ENCODE data around the gene ITPR1. TPM values are rescaled to one million over a fixed set of nuclear protein-coding genes. Genes with fewer than 3 reads are reported as not detected.

Gene ITPR1
- total and polyA plus RNA-seq, 4 donors = 9.3 to 43.7 (median 20.9) TPM

DNA sequence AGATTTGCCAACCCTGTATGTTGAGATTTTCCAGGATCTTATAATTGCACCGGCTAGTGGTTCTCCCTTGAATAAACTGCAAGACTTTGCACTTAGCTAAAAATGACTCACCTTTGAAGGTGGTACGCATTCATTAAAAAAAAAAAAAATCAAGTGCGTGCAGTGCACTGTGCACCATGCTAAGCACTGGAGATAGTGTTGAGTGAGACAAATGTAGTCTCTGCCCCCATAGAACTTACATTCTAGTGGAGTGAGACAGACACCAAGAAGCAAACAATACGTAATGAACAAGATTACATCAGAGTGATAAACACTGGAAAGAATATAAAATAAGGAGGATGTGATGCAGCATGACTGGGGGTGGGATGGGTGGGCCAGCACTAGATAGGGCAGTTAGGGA is 69.4 kb downstream of the ITPR1 start:
- WGBS (ENCODE audit: insufficient coverage) = 100% methylated on average over 2 of the region's 4 CpGs
- Histone ChIP-seq H3K27me3 (ENCODE audit: control insufficient read depth, insufficient read depth, low read length) (no peaks in the 10 kb centered on the region), H3K9me3 (ENCODE audit: control insufficient read depth, insufficient read depth, low read length) (peaks cover 2% of the 10 kb centered on the region), H3K4me3 (ENCODE audit: low read depth, low read length) (no peak overlapping the region), H3K27ac (ENCODE audit: low read depth, low read length) (no peak overlapping the region), H3K36me3 (ENCODE audit: control insufficient read depth, insufficient read depth, low read length) (no peaks in the 10 kb centered on the region), H3K4me1 (ENCODE audit: control insufficient read depth, insufficient read depth, low read length) (no peaks in the 10 kb centered on the region)
- no peak for DNase-seq (ENCODE audit: low read depth in 4 of 6, low spot score in 6 of 6)

DNA sequence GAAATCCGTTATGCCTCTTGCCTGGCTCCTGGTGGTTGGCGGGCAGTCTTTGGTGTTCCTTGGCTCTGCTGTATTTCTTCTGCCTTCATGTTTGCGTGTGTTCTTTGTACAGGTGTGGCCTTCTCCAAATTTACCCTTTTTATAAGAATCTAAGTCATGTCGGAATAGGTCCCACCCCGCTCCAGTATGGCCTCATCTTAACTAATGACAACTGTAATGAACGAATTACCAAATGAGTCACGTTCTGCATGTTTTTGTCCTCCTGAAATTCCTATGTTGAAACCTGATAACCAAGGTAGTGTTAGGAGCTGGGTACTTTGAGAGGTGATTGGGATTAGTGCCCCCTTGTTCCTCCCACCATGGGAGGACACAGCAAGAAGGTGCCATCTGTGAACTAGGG is 71.1 kb downstream of the ITPR1 start:
- no peaks in the 10 kb centered on the region for H3K36me3 ChIP-seq (ENCODE audit: control insufficient read depth, insufficient read depth, low read length)
- H3K27ac ChIP-seq (ENCODE audit: low read depth, low read length) = no peak overlapping the region
- no peaks in the 10 kb centered on the region for H3K9me3 ChIP-seq (ENCODE audit: control insufficient read depth, insufficient read depth, low read length)
- H3K4me3 ChIP-seq (ENCODE audit: low read depth, low read length) = no peak overlapping the region
- no peaks in the 10 kb centered on the region for H3K27me3 ChIP-seq (ENCODE audit: control insufficient read depth, insufficient read depth, low read length)
- WGBS (ENCODE audit: insufficient coverage) = 93% methylated on average over 3 of the region's 7 CpGs
- DNase-seq (ENCODE audit: low read depth in 4 of 6, low spot score in 6 of 6) = no peak
- H3K4me1 ChIP-seq (ENCODE audit: control insufficient read depth, insufficient read depth, low read length) = no peaks in the 10 kb centered on the region

DNA sequence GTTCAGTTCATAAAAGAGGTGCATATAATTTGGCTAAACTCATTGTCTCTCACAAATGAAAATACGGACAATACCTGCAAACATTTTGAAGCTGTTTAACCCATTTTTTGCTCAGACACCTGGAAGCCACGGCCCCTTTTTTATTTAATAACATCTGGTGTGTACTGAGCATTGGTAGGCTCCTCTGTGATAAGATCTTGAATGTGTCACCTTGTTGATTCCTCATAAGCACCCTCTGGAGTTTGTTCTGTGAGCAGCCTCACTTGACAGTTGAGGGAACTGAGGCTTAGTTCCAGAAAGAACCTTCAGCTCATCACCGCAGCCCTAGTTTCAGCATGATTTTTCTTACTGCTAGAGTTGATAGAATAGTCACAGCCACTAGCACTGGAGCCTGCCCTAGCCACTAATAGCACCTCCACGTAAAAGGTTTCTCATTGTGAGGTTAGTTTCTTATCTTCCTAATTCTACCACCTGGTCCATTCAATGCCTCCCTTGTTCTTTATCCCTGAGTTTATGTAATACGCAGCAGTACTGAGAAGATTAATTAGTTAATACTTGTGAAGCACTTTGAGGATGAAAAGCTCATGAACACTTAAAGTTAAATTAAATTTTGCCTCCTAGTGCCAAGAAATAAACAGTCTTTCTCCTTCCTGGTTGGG is 71.9 kb downstream of the ITPR1 start:
- Histone ChIP-seq H3K27ac (ENCODE audit: low read depth, low read length) (no peak overlapping the region), H3K4me1 (ENCODE audit: control insufficient read depth, insufficient read depth, low read length) (no peaks in the 10 kb centered on the region), H3K4me3 (ENCODE audit: low read depth, low read length) (no peak overlapping the region), H3K9me3 (ENCODE audit: control insufficient read depth, insufficient read depth, low read length) (no peaks in the 10 kb centered on the region), H3K36me3 (ENCODE audit: control insufficient read depth, insufficient read depth, low read length) (no peaks in the 10 kb centered on the region), H3K27me3 (ENCODE audit: control insufficient read depth, insufficient read depth, low read length) (no peaks in the 10 kb centered on the region)
- WGBS (ENCODE audit: insufficient coverage) = no CpG with 5 or more reads among the region's 5 CpGs
- DNase-seq (ENCODE audit: low read depth in 4 of 6, low spot score in 6 of 6) = peak in 1 of 6 donors; percentile 13

DNA sequence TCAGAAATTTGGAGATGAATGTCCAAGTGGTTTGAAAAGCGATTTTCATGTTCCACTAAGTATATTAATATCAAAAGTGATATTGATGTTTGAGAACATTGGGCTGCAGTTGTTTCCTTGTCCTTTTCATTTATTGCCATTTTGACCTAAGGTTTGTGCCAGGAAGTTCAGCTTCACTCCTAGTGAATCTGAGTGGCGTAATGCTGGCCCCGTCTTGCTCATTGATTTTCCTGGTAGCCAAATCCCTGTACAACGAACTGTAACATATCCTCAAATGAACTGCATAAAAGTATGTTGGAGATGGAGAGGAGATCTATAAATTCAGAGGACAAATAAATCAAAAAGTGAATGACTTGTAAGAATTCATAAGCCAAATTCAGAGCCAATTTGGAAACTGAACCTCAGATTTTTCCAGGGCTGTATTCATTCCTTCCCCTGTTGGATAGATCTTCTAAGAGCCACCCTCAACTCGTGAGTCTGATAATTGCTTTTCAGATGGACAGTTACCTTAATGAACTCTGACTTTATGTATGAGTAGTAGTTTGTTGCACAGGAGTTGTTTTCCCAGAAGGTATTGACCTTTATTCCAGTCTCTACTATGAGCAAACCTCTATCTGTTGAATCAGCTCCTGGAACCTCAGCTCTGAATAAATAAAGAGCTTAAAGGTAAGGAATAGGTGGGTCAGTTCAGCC is 72.8 kb downstream of the ITPR1 start:
- Histone ChIP-seq H3K4me3 (ENCODE audit: low read depth, low read length) (no peak overlapping the region), H3K4me1 (ENCODE audit: control insufficient read depth, insufficient read depth, low read length) (no peaks in the 10 kb centered on the region), H3K9me3 (ENCODE audit: control insufficient read depth, insufficient read depth, low read length) (no peaks in the 10 kb centered on the region), H3K27ac (ENCODE audit: low read depth, low read length) (no peak overlapping the region), H3K36me3 (ENCODE audit: control insufficient read depth, insufficient read depth, low read length) (no peaks in the 10 kb centered on the region), H3K27me3 (ENCODE audit: control insufficient read depth, insufficient read depth, low read length) (no peaks in the 10 kb centered on the region)
- WGBS (ENCODE audit: insufficient coverage) = no CpG with 5 or more reads among the region's 5 CpGs
- DNase-seq (ENCODE audit: low read depth in 4 of 6, low spot score in 6 of 6) = no peak

DNA sequence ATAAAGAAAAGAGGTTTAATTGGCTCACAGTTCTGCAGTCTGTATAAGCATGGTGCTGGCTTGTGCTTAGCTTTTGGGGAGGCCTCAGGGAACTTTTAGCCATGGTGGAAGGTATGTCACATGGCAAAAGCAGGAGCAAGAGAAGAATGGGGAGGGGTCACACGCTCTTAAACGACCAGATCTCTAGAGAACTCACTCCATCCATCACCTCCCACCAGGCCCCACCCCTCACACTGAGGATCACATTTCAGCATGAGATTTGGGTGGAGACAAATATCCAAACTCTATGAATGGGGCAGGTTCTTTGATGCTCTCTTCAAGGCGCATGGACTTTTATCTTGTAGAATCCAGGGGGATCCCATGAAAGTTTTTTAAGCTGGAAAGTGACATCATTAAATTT is 75.7 kb downstream of the ITPR1 start:
- Histone ChIP-seq H3K27me3 (ENCODE audit: control insufficient read depth, insufficient read depth, low read length) (no peaks in the 10 kb centered on the region), H3K4me3 (ENCODE audit: low read depth, low read length) (no peak overlapping the region), H3K4me1 (ENCODE audit: control insufficient read depth, insufficient read depth, low read length) (no peaks in the 10 kb centered on the region), H3K9me3 (ENCODE audit: control insufficient read depth, insufficient read depth, low read length) (no peaks in the 10 kb centered on the region), H3K27ac (ENCODE audit: low read depth, low read length) (no peak overlapping the region), H3K36me3 (ENCODE audit: control insufficient read depth, insufficient read depth, low read length) (no peaks in the 10 kb centered on the region)
- no peak for DNase-seq (ENCODE audit: low read depth in 4 of 6, low spot score in 6 of 6)
- WGBS (ENCODE audit: insufficient coverage) = no CpG with 5 or more reads among the region's 3 CpGs

DNA sequence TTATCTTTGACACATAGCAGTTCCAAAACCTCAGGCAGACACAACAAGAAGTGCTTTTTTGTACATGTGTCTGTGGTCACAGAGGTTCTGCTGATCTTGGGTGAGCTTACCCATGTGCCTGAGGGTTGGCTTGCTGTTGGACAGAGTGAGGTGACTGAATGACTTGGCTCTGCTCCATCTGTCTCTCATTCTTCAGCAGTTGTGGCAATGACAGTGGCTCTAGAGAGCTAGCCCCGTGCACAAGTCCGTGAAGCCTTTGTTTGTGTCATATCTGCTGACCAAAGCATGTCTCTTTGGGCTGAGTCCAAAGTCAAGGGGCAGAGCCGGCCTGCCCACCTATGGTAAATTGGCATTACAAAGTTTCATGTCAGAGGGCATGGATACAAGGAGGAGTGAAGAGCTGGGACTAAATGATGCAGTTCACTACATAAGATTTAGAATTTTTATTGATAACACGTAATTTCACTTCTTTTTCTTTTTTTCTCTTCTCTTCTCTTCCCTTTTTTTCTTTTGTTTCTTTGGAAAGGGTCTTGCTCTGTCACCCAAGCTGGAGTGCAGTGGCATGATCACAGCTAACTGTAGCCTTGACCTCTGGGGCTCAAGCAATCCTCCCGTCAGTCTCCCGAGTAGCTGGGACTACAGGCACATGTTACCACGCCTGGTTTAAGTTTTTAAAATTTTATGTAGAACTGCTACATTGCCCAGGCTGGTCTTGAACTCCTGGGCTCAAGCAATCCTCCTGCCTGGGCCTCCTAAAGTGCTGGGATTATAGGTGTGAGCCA is 77.9 kb downstream of the ITPR1 start:
- 76% methylated on average over 5 of the region's 7 CpGs for WGBS (ENCODE audit: insufficient coverage)
- Histone ChIP-seq H3K4me1 (ENCODE audit: control insufficient read depth, insufficient read depth, low read length) (no peaks in the 10 kb centered on the region), H3K36me3 (ENCODE audit: control insufficient read depth, insufficient read depth, low read length) (no peaks in the 10 kb centered on the region), H3K4me3 (ENCODE audit: low read depth, low read length) (no peak overlapping the region), H3K9me3 (ENCODE audit: control insufficient read depth, insufficient read depth, low read length) (no peaks in the 10 kb centered on the region), H3K27me3 (ENCODE audit: control insufficient read depth, insufficient read depth, low read length) (no peaks in the 10 kb centered on the region), H3K27ac (ENCODE audit: low read depth, low read length) (no peak overlapping the region)
- DNase-seq (ENCODE audit: low read depth in 4 of 6, low spot score in 6 of 6) = no peak

DNA sequence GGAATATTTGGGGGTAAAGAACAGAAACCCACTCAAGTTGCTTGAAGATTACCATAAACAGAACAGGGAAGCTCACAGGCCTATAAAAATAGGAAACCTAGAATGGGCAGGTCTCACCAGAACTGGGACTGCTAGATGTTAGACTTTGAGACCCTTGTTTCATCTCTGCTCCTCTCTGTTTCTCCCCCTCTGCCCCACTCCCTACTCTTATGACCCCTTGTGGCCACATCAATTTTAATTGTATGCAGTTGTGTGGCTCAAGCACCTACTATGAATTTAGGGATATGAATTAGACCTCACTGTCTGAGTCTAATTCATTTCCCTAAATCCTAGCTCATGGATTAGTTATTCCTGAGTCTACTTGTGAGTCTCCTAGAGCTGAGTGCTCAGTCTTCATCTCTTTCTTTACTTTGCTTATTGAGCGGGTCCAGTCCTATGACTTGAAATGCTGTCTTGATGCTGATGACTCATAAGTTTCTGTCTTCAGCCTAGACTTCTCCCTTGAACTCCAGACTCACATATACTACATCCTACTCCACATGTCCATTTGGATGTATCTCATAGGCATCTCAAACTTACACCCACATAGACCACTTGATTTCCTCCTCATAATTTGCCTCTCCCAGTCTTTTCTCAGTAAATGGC is 78.7 kb downstream of the ITPR1 start:
- Histone ChIP-seq H3K36me3 (ENCODE audit: control insufficient read depth, insufficient read depth, low read length) (no peaks in the 10 kb centered on the region), H3K4me3 (ENCODE audit: low read depth, low read length) (no peak overlapping the region), H3K9me3 (ENCODE audit: control insufficient read depth, insufficient read depth, low read length) (no peaks in the 10 kb centered on the region), H3K27me3 (ENCODE audit: control insufficient read depth, insufficient read depth, low read length) (no peaks in the 10 kb centered on the region), H3K27ac (ENCODE audit: low read depth, low read length) (no peak overlapping the region), H3K4me1 (ENCODE audit: control insufficient read depth, insufficient read depth, low read length) (no peaks in the 10 kb centered on the region)
- 90% methylated on average over 1 of the region's 1 CpG for WGBS (ENCODE audit: insufficient coverage)
- DNase-seq (ENCODE audit: low read depth in 4 of 6, low spot score in 6 of 6) = no peak

DNA sequence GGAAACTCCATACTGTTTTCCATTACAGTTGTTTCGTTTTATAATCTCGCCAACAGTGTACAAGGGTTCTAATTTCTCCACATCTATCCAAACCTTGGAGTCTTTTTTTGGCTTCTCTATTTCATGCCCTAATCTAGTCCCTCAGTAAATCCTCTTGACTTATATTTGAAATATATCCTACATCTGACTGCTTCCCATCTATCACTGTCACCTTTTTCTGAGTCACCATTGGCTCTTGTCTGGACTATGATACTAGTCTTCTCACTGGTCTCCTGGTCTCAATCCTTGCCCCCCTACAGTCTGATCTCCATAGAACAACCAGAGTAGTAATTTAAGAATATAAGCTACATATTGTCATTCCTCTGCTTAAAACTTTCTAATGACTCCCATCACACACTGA is 80.0 kb downstream of the ITPR1 start:
- no peaks in the 10 kb centered on the region for H3K9me3 ChIP-seq (ENCODE audit: control insufficient read depth, insufficient read depth, low read length)
- H3K27me3 ChIP-seq (ENCODE audit: control insufficient read depth, insufficient read depth, low read length) = no peaks in the 10 kb centered on the region
- no peak overlapping the region for H3K27ac ChIP-seq (ENCODE audit: low read depth, low read length)
- DNase-seq (ENCODE audit: low read depth in 4 of 6, low spot score in 6 of 6) = no peak
- no peak overlapping the region for H3K4me3 ChIP-seq (ENCODE audit: low read depth, low read length)
- no peaks in the 10 kb centered on the region for H3K36me3 ChIP-seq (ENCODE audit: control insufficient read depth, insufficient read depth, low read length)
- H3K4me1 ChIP-seq (ENCODE audit: control insufficient read depth, insufficient read depth, low read length) = no peaks in the 10 kb centered on the region
- 100% methylated on average over 2 of the region's 2 CpGs for WGBS (ENCODE audit: insufficient coverage)

DNA sequence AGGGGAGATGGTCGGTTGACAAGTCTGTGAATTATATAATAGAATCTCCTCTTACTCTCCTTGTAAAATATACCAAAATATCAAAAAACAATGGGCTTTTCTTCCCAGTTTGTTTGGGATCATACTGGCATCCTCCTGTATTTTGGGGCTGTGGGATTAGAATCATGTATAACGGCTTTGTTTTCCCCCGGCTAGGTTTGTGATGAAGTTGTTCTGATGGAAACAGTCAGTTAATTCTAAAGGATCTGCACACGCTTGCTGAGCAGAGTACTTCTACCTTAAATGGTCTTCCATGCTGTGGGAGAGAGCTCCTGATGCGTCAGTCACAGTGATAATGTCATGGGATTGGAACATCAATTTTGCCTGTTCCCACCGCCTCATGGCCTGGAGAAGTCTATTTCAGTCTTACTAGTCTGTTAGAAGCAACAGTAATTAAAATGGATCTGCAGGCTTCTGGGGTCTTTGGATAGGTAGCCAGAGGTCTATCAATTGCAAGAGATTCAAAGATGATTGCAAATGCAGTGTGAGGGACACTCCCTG is 81.3 kb downstream of the ITPR1 start:
- WGBS (ENCODE audit: insufficient coverage) = 84% methylated on average over 5 of the region's 6 CpGs
- Histone ChIP-seq H3K4me1 (ENCODE audit: control insufficient read depth, insufficient read depth, low read length) (no peaks in the 10 kb centered on the region), H3K4me3 (ENCODE audit: low read depth, low read length) (no peak overlapping the region), H3K9me3 (ENCODE audit: control insufficient read depth, insufficient read depth, low read length) (no peaks in the 10 kb centered on the region), H3K27me3 (ENCODE audit: control insufficient read depth, insufficient read depth, low read length) (no peaks in the 10 kb centered on the region), H3K27ac (ENCODE audit: low read depth, low read length) (no peak overlapping the region), H3K36me3 (ENCODE audit: control insufficient read depth, insufficient read depth, low read length) (no peaks in the 10 kb centered on the region)
- DNase-seq (ENCODE audit: low read depth in 4 of 6, low spot score in 6 of 6) = peak in 1 of 6 donors; percentile 32
